Ovary (tissue), 3 donors: ENCODE measurements around the gene KRT33A.

Experiments
- CTCF ChIP-seq, 3 donors: fragments of 450-650 bp in 2 of 3; fragments of 200-600 bp in 1 of 3; IDR thresholded peaks; one replicate each; pipeline versions ENCODE4 v1.5.1 to v1.8.0; 2016 to 2022; ENCODE audit warnings: antibody characterized with exemption in 3 of 3, mild to moderate bottlenecking in 1 of 3
- POLR2A ChIP-seq: fragments of 450-650 bp; IDR thresholded peaks from one replicate; pipeline ENCODE4 v1.6.1; 2017; ENCODE audit warnings: antibody characterized with exemption, mild to moderate bottlenecking, moderate library complexity
- donor health status: DM: no; HTN: no; CAD: no.

DNA sequence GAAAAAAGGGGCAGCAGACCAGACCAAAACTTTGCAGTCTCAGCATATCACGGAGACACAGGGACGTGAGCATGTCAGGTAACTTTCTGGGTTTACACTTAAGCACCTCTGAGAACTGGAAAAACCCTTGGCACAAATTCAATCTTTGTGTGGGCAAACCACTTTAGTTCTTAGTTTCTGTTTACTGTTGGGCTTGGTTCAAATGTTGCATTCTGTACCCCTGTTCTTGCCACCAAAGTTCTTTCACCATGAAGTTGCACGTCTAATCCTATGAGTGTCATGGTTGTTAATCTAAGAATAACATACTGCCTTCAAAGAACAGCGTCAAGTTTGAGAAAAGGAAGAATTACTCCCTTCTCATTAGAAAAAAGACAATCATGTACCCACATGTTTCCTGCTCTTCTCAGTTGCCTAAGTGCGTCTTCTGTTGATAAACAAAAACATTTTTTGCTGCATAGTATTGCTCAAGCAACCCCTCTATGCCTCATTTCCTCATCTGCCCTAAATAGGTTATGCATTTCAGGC, 11.6 kb downstream of the KRT33A start:
- no peak for TF ChIP-seq CTCF (IDR thresholded peaks at IDR 0.05)
- no peak for TF ChIP-seq POLR2A
